Skeletal muscle cell (primary cell): ENCODE results near the gene PDXP.

Experiments used
- DNase-seq: peaks from one replicate; pipeline ENCODE4 v3.0.0-alpha.2; 2010; ENCODE audit warnings: low read depth
- H3K4me3 ChIP-seq: 2 replicates; pipeline ENCODE4 v1.5.1; 2011; ENCODE audit warnings: low read depth, mild to moderate bottlenecking, control low read depth, low read length, moderate library complexity

Gene PDXP

GRCh38 chr22:37627121-37627520 lies 31.4 kb upstream of the PDXP start:
- H3K4me3 ChIP-seq: no peak overlapping the region
- no peak for DNase-seq

- no peak for DNase-seq
- no peak overlapping the region for H3K4me3 ChIP-seq
Observed at GRCh38 chr22:37627545-37627944, 31.0 kb upstream of the PDXP start.

- no peak overlapping the region for H3K4me3 ChIP-seq
- no peak for DNase-seq
Observed at GRCh38 chr22:37628830-37629229, 29.7 kb upstream of the PDXP start.

- no peak overlapping the region for H3K4me3 ChIP-seq
- no peak for DNase-seq
Observed at GRCh38 chr22:37629928-37630327, 28.6 kb upstream of the PDXP start.

GRCh38 chr22:37630839-37631435 lies 27.6 kb upstream of the PDXP start:
- no peak for DNase-seq
- H3K4me3 ChIP-seq: no peak overlapping the region

- H3K4me3 ChIP-seq: no peak overlapping the region
- DNase-seq: no peak
Observed at GRCh38 chr22:37631448-37632173, 26.9 kb upstream of the PDXP start.

GRCh38 chr22:37632174-37633088 lies 26.1 kb upstream of the PDXP start:
- no peak for DNase-seq
- no peak overlapping the region for H3K4me3 ChIP-seq

GRCh38 chr22:37633089-37633624 lies 25.4 kb upstream of the PDXP start:
- H3K4me3 ChIP-seq: no peak overlapping the region
- no peak for DNase-seq

- no peak overlapping the region for H3K4me3 ChIP-seq
Observed at GRCh38 chr22:37633625-37634416, 24.7 kb upstream of the PDXP start.

GRCh38 chr22:37634417-37634924 lies 24.1 kb upstream of the PDXP start:
- no peak overlapping the region for H3K4me3 ChIP-seq
- no peak for DNase-seq

More at GRCh38 chr22:37633625-37634416, 24.7 kb upstream of the PDXP start:
- peak; percentile 85 for DNase-seq

- no peak for DNase-seq
- no peak overlapping the region for H3K4me3 ChIP-seq
Observed at GRCh38 chr22:37635157-37635556, 23.4 kb upstream of the PDXP start.

- DNase-seq: peak; percentile 65
- no peak overlapping the region for H3K4me3 ChIP-seq
Observed at GRCh38 chr22:37636186-37636948, 22.2 kb upstream of the PDXP start.

- no peak overlapping the region for H3K4me3 ChIP-seq
- DNase-seq: no peak
Observed at GRCh38 chr22:37636949-37637273, 21.6 kb upstream of the PDXP start.

GRCh38 chr22:37638391-37639069 lies 20.0 kb upstream of the PDXP start:
- H3K4me3 ChIP-seq: peak overlapping the region; percentile 65
- DNase-seq: no peak

GRCh38 chr22:37639070-37639760 lies 19.3 kb upstream of the PDXP start, which contains the start of gene SH3BP1:
TSS of gene SH3BP1 (plus strand) at chr22:37639669. CDS start at chr22:37639788, 119 bp downstream.
- H3K4me3 ChIP-seq: peak within 1 kb of the TSS; percentile 65

GRCh38 chr22:37639771-37640590 lies 18.5 kb upstream of the PDXP start:
- no peak for DNase-seq
- H3K4me3 ChIP-seq: peak overlapping the region; percentile 65

More at GRCh38 chr22:37639070-37639760, 19.3 kb upstream of the PDXP start, which contains the start of gene SH3BP1:
- DNase-seq: no peak
